Kidney (tissue), 14 donors: ENCODE measurements around the gene OLIG2. TPM values are rescaled to one million over a fixed set of nuclear protein-coding genes. Genes with fewer than 3 reads are reported as not detected.

Experiments used
- DNase-seq, 5 donors: peaks; one replicate each; pipeline ENCODE4 v3.0.0-alpha.2; 2013 to 2020
- FAIRE-seq: peaks from 2 replicates; lab custom pipeline; 2012; peaks lifted over from hg19 to GRCh38; lab: Jason Lieb, UNC
- H3K27ac ChIP-seq, 2 donors: one replicate each; pipeline ENCODE4 v1.7.0; 2013; ENCODE audit warnings: low read depth in 2 of 2, low read length in 2 of 2, inconsistent platforms in 1 of 2
- H3K27me3 ChIP-seq: one replicate; pipeline ENCODE4 v1.7.1; 2013; ENCODE audit warnings: low read length, inconsistent platforms; ENCODE audit not compliant: control insufficient read depth, insufficient read depth
- H3K36me3 ChIP-seq, 3 donors: one replicate each; pipeline versions ENCODE4 v1.7.0 to v1.7.1; 2013; ENCODE audit warnings: low read length in 3 of 3, control low read depth in 1 of 3, inconsistent platforms in 1 of 3; ENCODE audit not compliant: insufficient read depth in 3 of 3, control insufficient read depth in 2 of 3
- H3K4me1 ChIP-seq, 3 donors: one replicate each; pipeline versions ENCODE4 v1.7.0 to v1.7.1; 2013; ENCODE audit warnings: low read length in 3 of 3, inconsistent platforms in 1 of 3, low read depth in 1 of 3; ENCODE audit not compliant: control insufficient read depth in 2 of 3, insufficient read depth in 2 of 3
- H3K4me3 ChIP-seq, 3 donors: one replicate each; pipeline versions ENCODE4 v1.7.0 to v1.8.1; 2013; ENCODE audit warnings: low read length in 3 of 3, control low read depth in 1 of 3, inconsistent platforms in 1 of 3
- H3K9ac ChIP-seq, 3 donors: one replicate each; pipeline versions ENCODE4 v1.7.0 to v1.7.1; 2013; ENCODE audit warnings: low read length in 3 of 3, control low read depth in 1 of 3, inconsistent platforms in 1 of 3
- H3K9me3 ChIP-seq, 3 donors: one replicate each; pipeline versions ENCODE4 v1.7.0 to v1.7.1; 2013; ENCODE audit warnings: low read length in 3 of 3, control low read depth in 1 of 3, inconsistent platforms in 1 of 3; ENCODE audit not compliant: control insufficient read depth in 2 of 3, insufficient read depth in 1 of 3
- intact Hi-C: fragments of 100-400 bp; cut with DNase I; formaldehyde crosslinking; loops from one replicate; pipeline ENCODE4 v1.11.1; 2022
- polyA plus RNA-seq: library from polyadenylated mRNA; stranded (reverse); fragments of 350-450 nt; fragmentation: Illumina TruSeq; extraction: RNeasy Lipid Tissue Mini Kit (QIAGEN cat#74804); gene quantifications from one replicate; pipeline ENCODE4 v1.2.3, GENCODE V29; 2014; ENCODE audit warnings: low read depth, low replicate concordance; ENCODE audit not compliant: insufficient read depth
- total RNA-seq: library from RNA; stranded (reverse); fragmentation: NEBNext Ultra II Directional; extraction: Animal tissue kit (Norgen Biotek cat#: 25700); gene quantifications from one replicate; pipeline ENCODE4 v1.2.1, GENCODE V29; 2021
- TF ChIP-seq, protein P1 (sequence below): IDR thresholded peaks from 3 replicates; pipeline ENCODE4 v1.5.1; 2012; ENCODE audit warnings: mild to moderate bottlenecking, moderate library complexity, borderline replicate concordance; ENCODE audit not compliant: insufficient read depth; ENCODE audit errors: extremely low read depth
- donor health status: control.
- donor health status: control.
- donor health status: control.
- donor health status: control.
- donor health status: control.
- donor health status: DM: yes; HTN: yes; CAD: no.
- donor health status: Normal renal cell carcinoma (clear cell type).

OLIG2 gene
- total and polyA plus RNA-seq, 2 donors from 2014 or later = not detected

DNA sequence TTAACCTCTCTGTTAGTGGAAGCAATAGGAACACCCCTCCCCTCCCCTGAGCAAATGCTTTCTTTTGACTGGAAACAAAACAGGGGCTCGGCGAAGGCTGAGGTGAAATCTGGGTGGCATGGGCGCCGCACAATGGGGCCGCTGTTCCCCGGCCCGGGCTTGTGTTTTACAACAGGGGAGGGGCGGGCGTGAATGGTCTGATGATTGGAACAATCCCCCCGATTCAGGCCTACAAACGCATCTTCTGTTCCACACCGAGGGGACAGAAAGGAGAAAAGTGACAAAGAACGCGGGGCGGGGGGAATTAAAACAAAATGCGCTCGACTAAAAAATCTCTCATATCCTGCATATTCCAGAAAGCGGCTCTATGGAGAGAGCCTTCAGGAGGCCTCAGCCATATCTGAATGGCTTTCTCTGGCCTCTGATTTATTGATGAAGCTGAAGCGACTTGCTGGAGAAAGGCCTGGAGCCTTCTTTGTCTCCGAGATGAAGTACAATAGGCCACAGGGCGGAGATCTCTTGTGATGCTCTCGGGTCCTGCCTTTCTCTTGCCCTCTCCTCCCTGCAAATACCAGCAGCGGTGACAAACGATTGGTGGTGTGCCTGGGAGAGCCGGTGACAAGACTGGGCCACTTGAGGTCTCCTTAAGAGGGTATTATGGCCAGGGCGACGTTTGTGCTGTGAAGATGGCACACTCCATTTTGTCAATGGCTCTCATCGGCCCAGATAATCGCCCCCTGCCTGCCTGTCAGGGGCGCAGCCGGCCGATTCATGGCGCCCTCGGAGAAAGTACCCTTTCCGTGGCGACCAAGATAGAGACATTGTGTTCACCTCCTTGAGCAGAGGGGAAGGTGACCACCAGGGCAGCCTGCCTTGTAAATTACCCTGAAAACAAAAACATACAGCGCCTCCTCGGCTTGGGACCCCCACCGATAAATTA is 47.1 kb upstream of the OLIG2 start:
- FAIRE-seq (no peak), DNase-seq (no peak)
- Histone ChIP-seq H3K9ac (no peak overlapping the region), H3K27me3 (peaks cover 5% of the 10 kb centered on the region), H3K4me1 (no peaks in the 10 kb centered on the region), H3K36me3 (no peaks in the 10 kb centered on the region), H3K9me3 (no peaks in the 10 kb centered on the region), H3K4me3 (no peak overlapping the region), H3K27ac (no peak overlapping the region)
- intact Hi-C loops = no loop called here
- TF ChIP-seq, protein P1, sequence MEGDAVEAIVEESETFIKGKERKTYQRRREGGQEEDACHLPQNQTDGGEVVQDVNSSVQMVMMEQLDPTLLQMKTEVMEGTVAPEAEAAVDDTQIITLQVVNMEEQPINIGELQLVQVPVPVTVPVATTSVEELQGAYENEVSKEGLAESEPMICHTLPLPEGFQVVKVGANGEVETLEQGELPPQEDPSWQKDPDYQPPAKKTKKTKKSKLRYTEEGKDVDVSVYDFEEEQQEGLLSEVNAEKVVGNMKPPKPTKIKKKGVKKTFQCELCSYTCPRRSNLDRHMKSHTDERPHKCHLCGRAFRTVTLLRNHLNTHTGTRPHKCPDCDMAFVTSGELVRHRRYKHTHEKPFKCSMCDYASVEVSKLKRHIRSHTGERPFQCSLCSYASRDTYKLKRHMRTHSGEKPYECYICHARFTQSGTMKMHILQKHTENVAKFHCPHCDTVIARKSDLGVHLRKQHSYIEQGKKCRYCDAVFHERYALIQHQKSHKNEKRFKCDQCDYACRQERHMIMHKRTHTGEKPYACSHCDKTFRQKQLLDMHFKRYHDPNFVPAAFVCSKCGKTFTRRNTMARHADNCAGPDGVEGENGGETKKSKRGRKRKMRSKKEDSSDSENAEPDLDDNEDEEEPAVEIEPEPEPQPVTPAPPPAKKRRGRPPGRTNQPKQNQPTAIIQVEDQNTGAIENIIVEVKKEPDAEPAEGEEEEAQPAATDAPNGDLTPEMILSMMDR = no peak

DNA sequence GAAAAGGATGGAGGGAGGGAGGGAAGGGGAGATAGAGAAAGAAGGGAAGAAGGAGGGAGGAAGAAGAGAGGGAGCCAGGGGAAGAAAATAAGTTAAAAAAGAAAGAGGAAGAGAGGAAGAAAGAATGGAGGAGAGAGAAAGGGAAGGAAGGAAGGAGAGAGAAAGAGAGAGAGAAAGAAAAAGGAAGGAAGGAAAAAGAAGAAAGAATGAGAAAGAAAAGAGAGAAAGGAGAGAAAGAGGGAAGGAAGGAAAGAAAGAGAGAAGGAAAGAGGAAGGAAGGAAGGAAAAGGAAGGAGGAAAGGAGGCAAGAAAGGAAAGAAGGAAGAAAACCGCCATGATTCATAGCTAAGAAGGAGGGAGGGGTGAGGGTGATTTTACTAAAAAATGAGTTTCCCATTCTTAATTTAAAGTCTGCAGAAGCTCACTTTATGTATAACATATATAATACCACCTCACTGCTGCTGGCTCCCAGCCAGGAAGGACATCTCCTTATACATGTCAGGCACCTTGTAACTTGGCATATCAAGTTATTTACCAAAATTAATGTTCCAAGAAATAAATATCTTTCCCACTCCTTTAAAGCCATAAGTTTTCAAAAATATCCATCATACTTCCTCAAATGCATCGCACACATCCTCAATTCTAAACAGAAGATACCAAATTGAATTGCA is 46.0 kb upstream of the OLIG2 start:
- H3K4me1 ChIP-seq = no peaks in the 10 kb centered on the region
- no peak overlapping the region for H3K9ac ChIP-seq
- no peak overlapping the region for H3K27ac ChIP-seq
- peaks cover 5% of the 10 kb centered on the region for H3K27me3 ChIP-seq
- no peaks in the 10 kb centered on the region for H3K36me3 ChIP-seq
- H3K4me3 ChIP-seq = no peak overlapping the region
- DNase-seq (no peak), FAIRE-seq (no peak)
- intact Hi-C loops = no loop called here
- TF ChIP-seq, protein P1 = no peak
- no peaks in the 10 kb centered on the region for H3K9me3 ChIP-seq

DNA sequence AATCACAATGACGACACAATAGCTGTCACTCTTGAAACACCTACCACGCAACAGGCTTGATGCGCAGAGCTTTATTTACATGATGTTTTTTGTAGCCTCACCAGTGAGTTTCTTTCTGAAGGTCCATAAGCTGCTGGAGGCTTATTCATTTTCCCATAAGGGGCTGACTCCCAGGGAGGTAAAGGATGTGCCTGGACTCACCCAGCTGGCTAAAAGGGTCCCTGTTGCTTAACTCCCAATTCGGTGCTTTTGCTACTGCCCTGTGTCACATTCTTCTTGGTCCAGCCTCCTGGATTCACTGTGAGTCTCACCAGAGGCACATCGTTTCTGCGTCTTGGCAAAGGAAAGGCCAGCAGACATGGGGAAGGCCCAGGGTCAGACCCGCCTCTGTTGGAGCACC is 44.6 kb upstream of the OLIG2 start:
- no peak overlapping the region for H3K9ac ChIP-seq
- H3K9me3 ChIP-seq = no peaks in the 10 kb centered on the region
- TF ChIP-seq, protein P1 = no peak
- no peak for DNase-seq
- peaks cover 5% of the 10 kb centered on the region for H3K27me3 ChIP-seq
- no peak for FAIRE-seq
- H3K4me3 ChIP-seq = no peak overlapping the region
- no peaks in the 10 kb centered on the region for H3K36me3 ChIP-seq
- no peak overlapping the region for H3K27ac ChIP-seq
- intact Hi-C loops = no loop called here
- no peaks in the 10 kb centered on the region for H3K4me1 ChIP-seq
